ENCODE data around the gene PIGR. TPM values are rescaled to one million over a fixed set of nuclear protein-coding genes. Genes with fewer than 3 reads are reported as not detected.

The PIGR gene
- total RNA-seq, 1 experiment from 2014 or later = not detected

- no peaks in the 10 kb centered on the region for H3K27me3 ChIP-seq (ENCODE audit: low read length)
- H3K79me2 ChIP-seq (ENCODE audit: low read length) = no peaks in the 10 kb centered on the region
- H3K9me2 ChIP-seq (replicated peaks; ENCODE audit: insufficient read depth, low read length) = no peaks in the 10 kb centered on the region
- H3K4me2 ChIP-seq (ENCODE audit: low read depth, low read length, poor library complexity, severe bottlenecking) = no peak overlapping the region
- H4K20me1 ChIP-seq (ENCODE audit: insufficient read depth, low read depth, low read length) = no peaks in the 10 kb centered on the region
- H3K9ac ChIP-seq (ENCODE audit: low read length) = no peak overlapping the region
- H3K4me3 ChIP-seq (ENCODE audit: low read length) = no peak overlapping the region
- H3K36me3 ChIP-seq (ENCODE audit: insufficient read depth, low read length) = no peaks in the 10 kb centered on the region
- no peaks in the 10 kb centered on the region for H3K9me3 ChIP-seq (ENCODE audit: low read length)
- no peak overlapping the region for H3K27ac ChIP-seq (ENCODE audit: low read length)
- H2AFZ ChIP-seq (ENCODE audit: low read length) = no peak overlapping the region
- H3K4me1 ChIP-seq (ENCODE audit: low read length) = no peaks in the 10 kb centered on the region
- DNase-seq = no peak
Measured at GRCh38 chr1:206947255-206947654, 989 bp upstream of the PIGR start.

GRCh38 chr1:206945779-206946178 lies 487 bp downstream of the PIGR start:
- H3K9me3 ChIP-seq (ENCODE audit: low read length) = no peaks in the 10 kb centered on the region
- H3K4me1 ChIP-seq (ENCODE audit: low read length) = no peaks in the 10 kb centered on the region
- no peak overlapping the region for H2AFZ ChIP-seq (ENCODE audit: low read length)
- no peaks in the 10 kb centered on the region for H3K79me2 ChIP-seq (ENCODE audit: low read length)
- no peaks in the 10 kb centered on the region for H3K36me3 ChIP-seq (ENCODE audit: insufficient read depth, low read length)
- no peak for DNase-seq
- H3K4me2 ChIP-seq (ENCODE audit: low read depth, low read length, poor library complexity, severe bottlenecking) = no peak overlapping the region
- no peak overlapping the region for H3K9ac ChIP-seq (ENCODE audit: low read length)
- H3K27ac ChIP-seq (ENCODE audit: low read length) = no peak overlapping the region
- no peak overlapping the region for H3K4me3 ChIP-seq (ENCODE audit: low read length)
- no peaks in the 10 kb centered on the region for H3K27me3 ChIP-seq (ENCODE audit: low read length)
- no peaks in the 10 kb centered on the region for H3K9me2 ChIP-seq (replicated peaks; ENCODE audit: insufficient read depth, low read length)
- no peaks in the 10 kb centered on the region for H4K20me1 ChIP-seq (ENCODE audit: insufficient read depth, low read depth, low read length)

- no peaks in the 10 kb centered on the region for H3K36me3 ChIP-seq (ENCODE audit: insufficient read depth, low read length)
- H3K27me3 ChIP-seq (ENCODE audit: low read length) = no peaks in the 10 kb centered on the region
- no peaks in the 10 kb centered on the region for H3K9me3 ChIP-seq (ENCODE audit: low read length)
- no peak overlapping the region for H3K4me2 ChIP-seq (ENCODE audit: low read depth, low read length, poor library complexity, severe bottlenecking)
- no peak overlapping the region for H2AFZ ChIP-seq (ENCODE audit: low read length)
- H3K4me3 ChIP-seq (ENCODE audit: low read length) = no peak overlapping the region
- no peaks in the 10 kb centered on the region for H3K4me1 ChIP-seq (ENCODE audit: low read length)
- no peaks in the 10 kb centered on the region for H3K79me2 ChIP-seq (ENCODE audit: low read length)
- no peaks in the 10 kb centered on the region for H4K20me1 ChIP-seq (ENCODE audit: insufficient read depth, low read depth, low read length)
- no peak for DNase-seq
- no peak overlapping the region for H3K27ac ChIP-seq (ENCODE audit: low read length)
- H3K9me2 ChIP-seq (replicated peaks; ENCODE audit: insufficient read depth, low read length) = no peaks in the 10 kb centered on the region
- no peak overlapping the region for H3K9ac ChIP-seq (ENCODE audit: low read length)
Measured at GRCh38 chr1:206944703-206945102, 1.6 kb downstream of the PIGR start.

- H3K9me3 ChIP-seq (ENCODE audit: low read length) = no peaks in the 10 kb centered on the region
- H3K4me1 ChIP-seq (ENCODE audit: low read length) = no peaks in the 10 kb centered on the region
- H2AFZ ChIP-seq (ENCODE audit: low read length) = no peak overlapping the region
- H3K9ac ChIP-seq (ENCODE audit: low read length) = no peak overlapping the region
- H3K4me2 ChIP-seq (ENCODE audit: low read depth, low read length, poor library complexity, severe bottlenecking) = no peak overlapping the region
- H3K36me3 ChIP-seq (ENCODE audit: insufficient read depth, low read length) = no peaks in the 10 kb centered on the region
- no peaks in the 10 kb centered on the region for H3K27me3 ChIP-seq (ENCODE audit: low read length)
- H3K9me2 ChIP-seq (replicated peaks; ENCODE audit: insufficient read depth, low read length) = no peaks in the 10 kb centered on the region
- DNase-seq = no peak
- H3K79me2 ChIP-seq (ENCODE audit: low read length) = no peaks in the 10 kb centered on the region
- no peak overlapping the region for H3K27ac ChIP-seq (ENCODE audit: low read length)
- H3K4me3 ChIP-seq (ENCODE audit: low read length) = no peak overlapping the region
- no peaks in the 10 kb centered on the region for H4K20me1 ChIP-seq (ENCODE audit: insufficient read depth, low read depth, low read length)
Measured at GRCh38 chr1:206941766-206942418, 4.4 kb downstream of the PIGR start.

- H3K4me3 ChIP-seq (ENCODE audit: low read length) = no peak overlapping the region
- H3K9me2 ChIP-seq (replicated peaks; ENCODE audit: insufficient read depth, low read length) = no peaks in the 10 kb centered on the region
- no peaks in the 10 kb centered on the region for H3K27me3 ChIP-seq (ENCODE audit: low read length)
- no peaks in the 10 kb centered on the region for H3K4me1 ChIP-seq (ENCODE audit: low read length)
- no peak for DNase-seq
- no peaks in the 10 kb centered on the region for H3K79me2 ChIP-seq (ENCODE audit: low read length)
- no peak overlapping the region for H3K4me2 ChIP-seq (ENCODE audit: low read depth, low read length, poor library complexity, severe bottlenecking)
- H3K9ac ChIP-seq (ENCODE audit: low read length) = no peak overlapping the region
- no peaks in the 10 kb centered on the region for H3K9me3 ChIP-seq (ENCODE audit: low read length)
- no peak overlapping the region for H2AFZ ChIP-seq (ENCODE audit: low read length)
- no peaks in the 10 kb centered on the region for H3K36me3 ChIP-seq (ENCODE audit: insufficient read depth, low read length)
- no peak overlapping the region for H3K27ac ChIP-seq (ENCODE audit: low read length)
- no peaks in the 10 kb centered on the region for H4K20me1 ChIP-seq (ENCODE audit: insufficient read depth, low read depth, low read length)
Measured at GRCh38 chr1:206940588-206940936, 5.7 kb downstream of the PIGR start.

GRCh38 chr1:206939841-206940587 lies 6.3 kb downstream of the PIGR start:
- Histone ChIP-seq H2AFZ (ENCODE audit: low read length) (no peak overlapping the region), H3K9me2 (replicated peaks; ENCODE audit: insufficient read depth, low read length) (no peaks in the 10 kb centered on the region), H3K27me3 (ENCODE audit: low read length) (no peaks in the 10 kb centered on the region), H4K20me1 (ENCODE audit: insufficient read depth, low read depth, low read length) (no peaks in the 10 kb centered on the region), H3K9ac (ENCODE audit: low read length) (no peak overlapping the region), H3K79me2 (ENCODE audit: low read length) (no peaks in the 10 kb centered on the region), H3K9me3 (ENCODE audit: low read length) (no peaks in the 10 kb centered on the region), H3K4me2 (ENCODE audit: low read depth, low read length, poor library complexity, severe bottlenecking) (no peak overlapping the region), H3K27ac (ENCODE audit: low read length) (no peak overlapping the region), H3K4me1 (ENCODE audit: low read length) (no peaks in the 10 kb centered on the region), H3K4me3 (ENCODE audit: low read length) (no peak overlapping the region), H3K36me3 (ENCODE audit: insufficient read depth, low read length) (no peaks in the 10 kb centered on the region)
- DNase-seq = no peak

- Histone ChIP-seq H3K9me2 (replicated peaks; ENCODE audit: insufficient read depth, low read length) (no peaks in the 10 kb centered on the region), H3K9ac (ENCODE audit: low read length) (no peak overlapping the region), H3K79me2 (ENCODE audit: low read length) (no peaks in the 10 kb centered on the region), H3K27ac (ENCODE audit: low read length) (no peak overlapping the region), H3K4me3 (ENCODE audit: low read length) (no peak overlapping the region), H2AFZ (ENCODE audit: low read length) (no peak overlapping the region), H3K27me3 (ENCODE audit: low read length) (no peaks in the 10 kb centered on the region), H3K9me3 (ENCODE audit: low read length) (no peaks in the 10 kb centered on the region), H3K36me3 (ENCODE audit: insufficient read depth, low read length) (no peaks in the 10 kb centered on the region), H3K4me2 (ENCODE audit: low read depth, low read length, poor library complexity, severe bottlenecking) (no peak overlapping the region), H4K20me1 (ENCODE audit: insufficient read depth, low read depth, low read length) (no peaks in the 10 kb centered on the region), H3K4me1 (ENCODE audit: low read length) (no peaks in the 10 kb centered on the region)
- DNase-seq = no peak
Measured at GRCh38 chr1:206939131-206939530, 7.1 kb downstream of the PIGR start.

GRCh38 chr1:206937425-206937824 lies 8.8 kb downstream of the PIGR start:
- no peaks in the 10 kb centered on the region for H4K20me1 ChIP-seq (ENCODE audit: insufficient read depth, low read depth, low read length)
- no peak overlapping the region for H3K9ac ChIP-seq (ENCODE audit: low read length)
- H3K4me1 ChIP-seq (ENCODE audit: low read length) = no peaks in the 10 kb centered on the region
- no peak for DNase-seq
- no peak overlapping the region for H3K27ac ChIP-seq (ENCODE audit: low read length)
- no peaks in the 10 kb centered on the region for H3K27me3 ChIP-seq (ENCODE audit: low read length)
- no peaks in the 10 kb centered on the region for H3K9me2 ChIP-seq (replicated peaks; ENCODE audit: insufficient read depth, low read length)
- no peaks in the 10 kb centered on the region for H3K79me2 ChIP-seq (ENCODE audit: low read length)
- no peak overlapping the region for H3K4me2 ChIP-seq (ENCODE audit: low read depth, low read length, poor library complexity, severe bottlenecking)
- no peak overlapping the region for H2AFZ ChIP-seq (ENCODE audit: low read length)
- no peak overlapping the region for H3K4me3 ChIP-seq (ENCODE audit: low read length)
- H3K9me3 ChIP-seq (ENCODE audit: low read length) = no peaks in the 10 kb centered on the region
- H3K36me3 ChIP-seq (ENCODE audit: insufficient read depth, low read length) = no peaks in the 10 kb centered on the region

All from Karpas-422 (cell line).